Nucleus accumbens (tissue), 56 donors: Measurements from ENCODE around the gene CRYBG3.
A peak's percentile ranks its signal among the peaks of the same experiment; 100 is the strongest.

ENCODE experiments used
- DNase-seq, 56 donors: peaks; one replicate each; lab custom pipeline; 2025; lab: John Stamatoyannopoulos, UW

CRYBG3 gene

DNA sequence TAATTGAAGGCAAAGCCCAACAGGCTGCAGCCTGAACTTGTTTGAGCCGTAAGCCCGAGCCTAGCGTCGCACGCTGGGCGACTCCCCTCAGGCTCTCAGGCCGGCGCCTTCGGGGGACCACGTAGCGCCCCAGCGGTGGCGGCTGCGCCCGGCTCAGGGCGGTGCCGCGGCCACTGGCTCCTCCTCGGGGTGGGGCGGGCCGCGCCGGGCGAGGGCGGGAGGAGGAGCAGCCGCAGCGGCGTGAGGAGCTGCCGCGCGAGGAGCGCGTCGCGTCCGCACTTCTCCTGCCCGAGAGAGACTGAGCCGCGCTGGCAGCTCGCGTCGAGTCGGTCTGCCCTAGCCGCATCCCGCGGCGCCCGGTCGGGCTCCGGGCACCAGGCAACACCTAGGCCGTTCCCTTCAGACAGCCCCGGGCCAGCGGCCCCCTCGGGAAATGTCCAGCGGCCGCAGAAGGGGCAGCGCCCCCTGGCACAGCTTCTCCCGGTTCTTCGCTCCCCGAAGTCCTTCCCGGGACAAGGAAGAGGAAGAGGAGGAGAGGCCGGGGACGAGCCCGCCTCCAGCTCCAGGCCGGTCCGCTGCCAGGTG lies at the start of gene CRYBG3:
Gene CRYBG3, plus strand, starts transcription at position 238 of the 585 bp plus-strand sequence. Its CDS starts 196 bp downstream, at position 434.
- DNase-seq, result peak in 54 of 56 donors; percentile 36 to 91 (median 74)

DNA sequence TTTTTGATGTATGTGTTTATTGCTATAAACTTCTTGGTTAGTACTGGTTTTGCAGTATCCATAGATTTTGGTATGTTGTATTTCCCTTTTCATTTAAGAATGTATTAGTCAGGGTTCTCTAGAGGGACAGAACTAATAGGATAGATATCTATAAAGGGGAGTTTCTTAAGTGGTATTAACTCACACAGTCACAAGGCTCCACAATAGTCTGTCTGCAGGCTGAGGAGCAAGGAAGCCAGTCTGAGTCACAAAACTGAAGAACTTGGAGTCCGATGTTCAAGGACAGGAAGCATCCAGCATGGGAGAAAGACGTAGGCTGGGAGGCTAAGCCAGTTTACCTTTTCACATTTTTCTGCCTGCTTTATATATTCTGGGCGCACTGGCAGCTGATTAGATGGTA lies 48.9 kb upstream of the CRYBG3 start:
- DNase-seq, result no peak

DNA sequence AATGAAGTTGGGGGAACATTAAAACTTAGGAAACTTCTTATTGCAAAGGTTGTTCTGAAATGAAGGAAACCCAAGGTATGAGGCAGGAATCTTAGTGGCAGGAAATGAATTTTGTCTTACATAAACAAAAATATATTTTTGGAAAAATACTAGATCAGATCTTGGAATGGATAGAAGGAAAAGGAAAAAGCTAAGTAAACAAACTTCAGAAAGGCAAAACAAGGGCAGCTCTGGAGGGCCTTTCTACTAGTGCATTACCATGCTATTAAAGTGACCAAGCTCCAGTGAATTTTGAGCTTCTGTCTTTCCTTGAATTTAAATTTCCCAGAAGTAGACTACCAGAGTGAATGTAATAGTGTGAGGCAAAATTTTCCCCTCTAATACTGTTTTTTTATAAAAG lies 43.7 kb upstream of the CRYBG3 start:
- DNase-seq, result no peak

DNA sequence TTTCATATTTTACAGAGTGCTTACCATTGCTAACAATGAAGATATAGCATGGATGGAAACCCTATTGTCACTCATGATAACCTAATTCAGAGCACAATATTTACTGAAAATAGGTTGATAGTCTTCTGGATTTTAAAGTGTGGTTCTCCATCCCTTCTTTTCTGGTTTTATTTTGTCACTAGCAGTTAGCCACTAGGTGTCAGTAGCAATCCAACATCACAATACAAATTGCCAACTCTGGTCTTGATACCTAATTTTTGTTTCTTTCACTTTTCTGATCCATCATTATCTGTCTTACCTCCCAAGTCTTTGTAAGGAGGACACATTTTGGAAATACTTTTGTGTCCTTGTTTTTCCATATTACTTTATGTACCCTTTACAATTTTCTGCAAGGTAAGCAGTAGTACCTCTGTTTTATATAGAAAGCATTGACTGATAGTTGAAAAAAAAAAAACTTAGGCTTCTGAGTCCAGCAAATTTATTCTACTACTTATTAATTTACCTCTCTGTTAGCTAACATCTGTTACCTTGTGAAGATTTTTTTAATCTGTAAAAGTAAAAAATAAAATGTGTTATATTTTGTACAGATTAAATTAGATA lies 28.3 kb upstream of the CRYBG3 start:
- no peak for DNase-seq

DNA sequence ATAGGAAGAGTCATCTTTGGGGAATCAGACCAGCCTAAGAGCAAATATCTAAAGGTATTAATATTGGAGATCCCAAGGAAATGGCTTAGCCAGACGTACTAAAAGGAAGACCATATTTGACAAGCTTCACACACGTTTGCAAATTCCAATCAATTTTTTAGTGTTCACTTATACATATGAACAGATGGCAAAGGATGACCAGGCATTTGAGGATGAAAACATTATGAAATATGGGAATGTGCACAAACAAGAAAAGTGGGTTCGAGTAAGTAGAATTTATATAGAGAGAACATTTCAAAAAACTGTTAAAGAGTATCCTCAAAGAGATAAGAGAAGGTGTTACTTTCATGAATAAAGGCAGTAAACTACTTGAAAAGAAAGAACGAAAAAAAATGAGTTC lies 25.9 kb upstream of the CRYBG3 start:
- no peak for DNase-seq

DNA sequence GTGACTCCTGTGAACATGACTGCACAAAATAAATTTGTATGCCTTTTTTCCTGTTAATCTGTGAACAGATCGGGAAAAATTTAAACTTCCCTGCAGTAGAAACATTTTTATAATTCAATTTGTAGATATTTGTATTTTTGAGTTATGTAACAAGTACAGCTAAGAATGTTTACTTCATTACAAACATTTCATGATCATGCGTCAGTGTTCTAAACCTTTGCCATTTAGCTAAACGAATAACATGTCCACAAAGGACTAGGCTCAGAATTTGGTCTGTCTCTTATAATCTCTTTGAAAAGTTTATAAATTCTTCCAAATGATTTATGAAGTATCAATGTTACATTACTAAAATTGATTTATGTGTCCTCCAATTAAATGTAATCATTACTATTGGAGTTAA lies 17.3 kb upstream of the CRYBG3 start:
- no peak for DNase-seq

DNA sequence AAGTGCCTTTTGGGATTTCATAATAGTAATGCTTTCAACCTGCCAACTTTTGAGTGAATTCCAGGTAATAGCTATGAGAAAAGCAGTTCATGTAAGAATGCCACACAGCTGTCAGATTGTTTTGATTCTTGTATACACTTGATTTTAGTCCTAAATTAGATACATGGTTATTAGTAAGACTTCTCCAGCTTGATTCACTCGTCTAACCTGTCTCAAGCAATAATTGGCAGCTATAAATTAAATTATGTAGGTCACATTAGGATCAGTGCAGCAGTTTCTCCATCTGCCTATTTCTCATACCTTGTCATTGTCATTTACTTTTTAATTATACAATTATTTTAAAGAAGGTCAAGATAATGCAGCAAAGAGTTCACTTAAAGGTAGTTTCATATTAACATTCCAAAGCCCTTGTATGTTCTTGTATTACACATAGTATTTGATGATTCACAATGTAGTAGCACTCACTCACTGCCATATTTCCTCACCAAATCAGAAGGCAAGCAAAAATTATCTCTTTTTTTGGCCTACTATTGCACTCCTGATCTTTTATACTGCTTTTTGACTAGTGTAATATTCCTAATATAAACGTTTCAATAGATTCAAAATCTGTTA lies 10.9 kb upstream of the CRYBG3 start:
- DNase-seq, result no peak

DNA sequence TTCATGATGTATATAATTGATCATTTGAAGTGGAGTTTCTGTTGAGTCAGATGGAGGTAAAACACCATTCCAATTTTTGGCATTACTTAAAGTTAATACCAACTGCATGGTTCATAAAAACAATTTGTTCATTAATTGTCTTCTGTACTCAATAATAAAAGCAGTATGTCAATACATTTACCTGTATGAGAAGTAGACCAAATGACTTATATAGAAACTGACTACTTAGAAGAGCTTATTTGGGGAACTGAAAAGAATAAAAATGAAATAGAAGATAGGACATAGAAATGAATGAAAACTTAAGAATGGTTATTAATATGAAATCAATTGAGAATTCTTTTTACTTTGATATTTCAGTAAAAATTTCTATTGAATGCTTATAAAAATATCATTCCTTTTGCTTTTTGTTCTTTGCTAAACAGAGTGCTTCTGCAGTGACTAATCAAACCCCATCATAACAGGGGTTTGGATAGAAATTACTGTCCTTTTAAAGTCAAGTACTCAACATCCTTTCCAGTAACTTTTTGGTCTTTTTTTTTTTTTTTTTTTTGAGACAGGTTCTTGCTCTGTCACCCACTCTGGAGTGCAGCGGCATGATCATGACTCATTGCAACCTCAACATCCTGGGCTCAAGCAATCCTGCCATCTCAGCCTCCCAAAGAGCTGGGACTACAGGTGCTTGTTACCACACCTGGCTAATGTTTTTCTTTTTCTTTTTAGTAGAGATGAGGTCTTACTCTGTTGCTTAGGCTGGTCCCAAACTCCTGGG lies 6.5 kb upstream of the CRYBG3 start:
- DNase-seq, result no peak

DNA sequence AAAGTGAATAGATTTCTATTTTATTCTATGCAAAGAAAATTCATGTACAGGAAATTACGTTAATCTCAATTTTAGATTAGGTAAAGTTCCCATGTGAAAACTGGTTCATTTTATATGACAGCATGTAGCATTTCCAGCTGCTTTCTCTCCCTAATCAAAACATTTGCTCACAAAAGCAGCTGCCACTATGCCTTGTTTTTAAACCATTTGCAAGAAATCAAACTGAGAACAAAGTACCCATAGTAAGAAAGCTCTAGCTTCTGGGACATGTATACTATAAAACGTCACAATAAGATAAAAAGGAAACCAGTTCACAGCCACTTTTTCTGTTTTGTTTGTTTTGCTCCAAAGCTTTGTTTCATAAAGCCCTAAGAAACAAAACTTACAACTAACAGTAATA lies 5.0 kb upstream of the CRYBG3 start:
- no peak for DNase-seq

DNA sequence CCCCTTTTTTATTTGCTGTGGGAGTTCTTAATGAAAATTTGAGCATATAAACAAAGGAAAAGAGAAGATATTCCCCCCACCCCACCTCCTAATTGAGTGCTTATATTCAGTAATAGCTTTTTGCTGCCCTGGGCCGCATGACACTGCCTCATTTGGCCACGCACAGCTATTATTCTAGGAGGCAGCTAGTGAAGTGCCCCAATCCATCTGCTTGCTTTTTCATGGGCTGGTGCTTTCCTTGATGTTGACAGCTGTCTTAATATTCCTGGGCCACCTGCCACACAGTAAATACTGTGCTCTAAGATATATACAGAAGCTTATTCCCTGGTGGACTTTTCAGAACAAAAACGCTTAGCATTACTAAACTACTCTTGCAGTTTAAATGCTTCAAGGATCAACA lies 3.8 kb upstream of the CRYBG3 start:
- peak in 2 of 56 donors; percentile 5 to 6 for DNase-seq

DNA sequence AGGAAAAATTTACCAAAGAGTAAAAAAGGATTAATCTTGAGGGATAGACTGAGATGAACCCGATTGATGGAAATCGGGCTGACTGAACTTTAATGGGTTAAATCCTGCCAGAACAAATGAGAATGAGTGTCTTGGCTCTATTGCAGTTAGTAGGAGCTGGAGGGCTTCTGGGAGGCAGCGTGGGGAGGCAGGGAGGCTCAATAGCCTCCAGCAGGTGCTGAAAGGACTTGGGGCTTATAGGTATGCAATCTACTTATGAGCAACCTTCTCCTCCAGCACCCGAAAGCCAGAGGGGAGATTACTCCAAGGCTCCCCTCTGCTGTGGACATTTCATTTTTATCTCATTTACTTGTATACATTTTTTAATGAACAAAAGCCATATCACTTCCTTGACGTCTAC lies 1.0 kb upstream of the CRYBG3 start:
- no peak for DNase-seq

DNA sequence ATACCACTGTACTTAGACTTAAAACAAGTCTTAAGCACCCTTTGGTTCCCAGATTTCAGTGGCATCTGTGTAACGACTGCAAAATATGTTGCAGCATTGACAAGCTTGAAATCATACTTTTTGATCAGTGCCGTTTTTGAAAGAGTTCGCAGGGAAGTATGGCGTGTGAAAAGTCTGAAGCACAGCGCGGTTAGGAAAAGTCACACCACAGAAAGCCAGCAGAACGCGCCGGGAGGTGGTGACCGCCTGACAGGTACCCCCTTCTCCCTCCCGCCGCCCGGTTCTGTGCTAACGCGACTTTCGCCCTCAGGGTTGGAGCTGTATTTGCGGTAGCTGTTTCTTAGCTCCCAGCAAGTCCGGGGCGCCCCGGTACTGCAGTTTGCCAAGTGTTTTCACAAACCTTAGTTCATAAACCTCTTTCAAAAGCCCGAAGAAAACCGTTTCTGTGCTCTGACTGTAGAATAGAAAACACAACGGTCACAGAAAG lies 481 bp upstream of the CRYBG3 start:
- DNase-seq, result peak in 33 of 56 donors; percentile 24 to 80 (median 60)

DNA sequence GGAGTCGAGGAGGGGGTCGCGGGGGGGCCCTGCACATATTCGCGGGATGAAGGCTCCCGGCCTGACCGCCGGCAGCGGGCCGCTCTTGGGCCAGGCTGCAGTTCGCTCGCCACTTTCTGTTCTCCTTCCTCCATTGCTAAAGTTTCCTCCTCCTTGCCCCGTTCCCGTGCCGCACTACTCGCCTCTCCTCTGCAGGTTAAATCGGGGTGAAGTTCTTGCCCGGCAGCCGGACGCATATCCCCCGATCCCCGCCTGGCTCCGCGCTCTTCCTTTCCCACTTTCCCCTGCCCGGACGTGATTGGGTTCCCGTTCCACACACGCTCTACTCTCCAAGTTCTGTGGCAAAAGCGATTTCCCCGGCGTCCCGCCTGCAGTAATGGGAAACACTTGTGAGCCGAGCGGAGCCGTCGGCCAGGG lies 556 bp downstream of the CRYBG3 start:
- DNase-seq, result peak in 41 of 56 donors; percentile 10 to 74 (median 50)

DNA sequence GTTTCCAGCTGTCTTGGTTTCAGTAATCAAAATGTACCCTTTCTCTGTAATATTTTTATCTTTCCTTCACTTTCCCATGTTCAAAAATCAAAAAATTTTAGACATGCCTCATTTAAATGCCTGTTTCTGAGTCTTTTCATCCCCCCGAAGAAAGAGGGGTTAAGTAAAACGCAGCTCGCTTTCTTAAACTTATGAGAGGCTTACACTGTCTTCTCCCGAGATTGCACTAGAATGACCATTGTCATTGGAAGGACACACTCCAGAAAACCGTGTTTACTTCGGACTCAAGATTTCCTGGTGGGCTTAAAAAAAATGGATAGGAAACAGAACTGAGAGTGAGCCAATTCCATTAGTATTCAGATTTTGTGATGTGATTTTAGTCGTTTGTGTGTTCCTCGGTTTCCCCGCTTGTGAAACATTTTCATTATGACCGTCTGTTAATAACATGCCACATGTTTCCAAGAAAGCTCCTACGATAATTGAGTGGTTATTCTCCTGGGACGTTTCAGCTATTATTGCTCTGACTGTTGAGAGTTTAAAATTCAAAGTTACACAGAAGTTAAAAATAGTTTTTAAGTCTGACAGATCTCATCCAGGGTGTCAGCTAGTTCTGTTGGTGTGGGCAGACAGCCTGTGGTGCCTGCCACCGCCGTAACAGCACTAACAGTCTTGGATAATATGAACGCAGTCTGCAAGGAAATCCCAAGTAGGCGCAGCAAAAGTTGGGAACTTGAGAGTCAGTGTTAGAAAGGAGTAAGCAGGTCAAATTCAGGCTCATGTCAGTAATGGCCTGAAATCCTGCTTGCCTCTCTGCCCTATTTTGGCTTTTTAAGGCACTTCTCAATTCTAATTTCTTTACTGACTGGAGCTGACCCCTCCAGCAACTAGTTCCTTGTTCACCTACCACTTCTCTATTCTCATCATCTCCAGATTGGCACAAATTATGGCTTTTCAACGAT lies 1.5 kb downstream of the CRYBG3 start:
- DNase-seq, result peak in 35 of 56 donors; percentile 2 to 65 (median 22)

DNA sequence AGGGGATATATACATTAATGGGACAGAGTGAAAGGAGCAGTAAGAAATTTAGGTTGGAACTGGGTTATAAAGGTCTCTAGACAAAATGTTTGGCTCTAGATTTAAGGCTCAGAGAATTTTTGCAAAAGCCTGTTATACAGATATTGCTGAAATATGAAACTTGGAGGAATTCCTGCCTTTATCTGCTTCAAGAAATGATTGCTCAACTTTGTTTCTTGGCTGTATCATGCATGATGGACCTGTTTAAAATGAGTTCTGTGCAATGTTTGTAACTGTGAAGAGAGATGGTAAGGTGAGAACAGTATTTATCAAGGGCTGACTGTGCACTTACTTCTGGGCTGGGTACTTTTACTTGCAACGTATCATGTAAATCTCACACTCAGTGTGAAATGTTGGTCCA lies 3.3 kb downstream of the CRYBG3 start:
- DNase-seq, result no peak

DNA sequence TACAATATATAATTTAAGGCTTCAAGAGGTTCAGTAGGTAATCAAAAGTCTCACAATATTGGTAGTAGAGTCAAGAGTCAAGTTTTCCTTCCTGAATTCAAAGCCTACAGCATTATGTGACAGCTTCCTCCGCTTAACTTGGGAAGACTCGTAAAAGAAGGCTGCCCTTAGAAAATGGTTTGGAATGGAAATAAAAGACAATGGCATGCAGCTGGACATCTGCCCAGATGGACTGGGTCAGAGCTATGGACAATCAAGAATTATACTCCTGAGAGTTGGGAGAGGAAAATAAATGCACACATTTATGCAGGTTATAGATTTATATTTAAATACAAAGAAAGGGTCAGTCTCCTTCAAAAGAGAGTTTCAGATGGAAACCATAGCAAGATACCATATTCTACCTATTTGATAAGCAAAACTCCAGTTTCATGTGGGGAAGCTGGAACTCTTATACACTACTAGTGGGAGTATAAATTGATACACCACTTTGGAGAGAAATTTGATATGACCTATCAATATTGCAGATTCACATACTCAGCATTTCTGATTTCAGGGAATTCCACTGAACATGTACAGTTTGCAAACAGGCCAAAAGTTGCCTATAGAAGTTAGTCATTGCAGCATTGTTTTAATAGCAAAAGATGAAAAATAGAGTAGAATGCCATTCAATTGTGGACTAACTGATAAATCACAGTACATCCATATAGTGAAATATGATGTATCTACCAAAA lies 6.1 kb downstream of the CRYBG3 start:
- DNase-seq, result peak in 27 of 56 donors; percentile 1 to 57 (median 18)

DNA sequence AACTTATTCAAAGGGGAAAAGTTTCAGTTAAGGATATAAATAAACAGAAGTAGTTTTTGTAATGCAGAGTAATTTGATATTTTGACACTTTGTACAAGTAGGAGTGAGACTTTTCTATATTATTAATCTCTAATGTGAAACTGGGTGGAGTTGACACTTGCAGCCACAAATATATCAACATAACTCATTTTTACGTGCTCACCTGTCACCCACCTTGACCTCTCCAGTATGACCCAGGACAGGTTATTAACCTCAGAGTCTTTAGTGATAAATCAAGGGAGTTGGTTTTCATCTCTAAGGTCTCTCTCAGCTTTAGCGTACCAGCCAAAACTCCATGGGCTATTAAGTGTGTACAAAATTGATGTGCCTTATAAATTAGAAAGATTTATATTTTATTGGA lies 7.4 kb downstream of the CRYBG3 start:
- no peak for DNase-seq

DNA sequence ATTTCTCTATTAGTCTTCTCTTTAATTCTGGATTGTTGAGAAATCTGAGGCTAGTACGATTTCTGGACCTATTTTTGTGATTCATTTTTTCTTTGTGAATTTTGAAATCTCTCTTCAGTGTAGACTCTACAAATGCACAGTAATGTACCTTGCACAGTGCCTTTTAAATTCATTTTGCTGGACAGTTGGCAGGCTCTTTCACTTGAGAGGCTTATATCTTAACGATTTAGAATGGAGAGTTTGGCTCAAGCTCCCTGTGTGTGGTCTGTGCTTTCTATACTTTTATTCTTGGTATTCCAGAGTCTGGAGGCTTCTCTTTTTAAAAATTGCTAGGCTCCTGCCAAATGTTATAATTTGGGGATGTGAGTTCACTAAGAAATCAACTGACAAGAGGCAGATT lies 8.8 kb downstream of the CRYBG3 start:
- no peak for DNase-seq

DNA sequence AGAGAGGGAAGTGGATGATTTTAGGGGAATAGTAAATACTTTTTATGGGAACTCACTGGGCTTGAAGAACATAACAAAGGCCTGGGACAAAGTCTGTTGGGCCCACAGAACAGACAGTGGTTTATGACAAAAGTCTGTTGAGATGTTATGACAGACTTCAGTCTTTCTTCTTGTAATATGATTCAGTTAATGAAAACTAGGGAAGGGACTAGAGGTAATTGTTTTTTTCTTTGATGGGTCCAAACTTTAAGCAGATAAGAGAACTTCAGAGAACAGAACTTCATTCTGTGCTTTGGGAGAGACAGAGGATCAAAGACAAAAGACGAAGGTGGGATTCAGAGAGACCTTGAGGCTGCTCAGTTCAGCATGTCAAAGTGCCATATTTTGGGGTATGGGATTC lies 9.3 kb downstream of the CRYBG3 start:
- DNase-seq, result no peak
